Measurements from ENCODE around the gene KRT40.
"Not testable (repeated sequence)": the region's sequence is repeated elsewhere in the genome, so short reads cannot be mapped to it uniquely, and the experiment has no call there.

KRT40 gene

DNA sequence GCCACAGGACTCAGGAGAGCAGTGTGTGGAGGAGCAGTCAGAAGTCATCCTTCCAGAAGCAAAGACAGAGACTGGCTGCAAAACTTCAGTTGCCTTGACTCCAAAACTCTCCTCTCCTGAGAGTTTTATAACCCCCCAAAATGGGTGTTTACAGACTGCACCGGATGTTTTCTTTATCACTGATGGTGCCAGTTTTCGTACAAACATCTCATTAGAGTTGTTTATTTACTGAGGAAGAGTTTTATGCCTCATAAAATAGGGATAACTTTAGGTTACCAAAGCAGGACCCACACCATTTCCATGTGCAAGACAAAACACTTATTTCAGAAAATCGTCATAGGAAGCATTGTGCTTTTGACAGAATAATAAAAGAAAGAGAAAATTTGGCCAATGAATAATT lies at the start of gene KRT40:
Gene KRT40, minus strand, starts transcription at position 101 of the 400 bp plus-strand sequence. Its CDS starts 53 bp downstream, at position 48.
- no peak for DNase-seq

DNA sequence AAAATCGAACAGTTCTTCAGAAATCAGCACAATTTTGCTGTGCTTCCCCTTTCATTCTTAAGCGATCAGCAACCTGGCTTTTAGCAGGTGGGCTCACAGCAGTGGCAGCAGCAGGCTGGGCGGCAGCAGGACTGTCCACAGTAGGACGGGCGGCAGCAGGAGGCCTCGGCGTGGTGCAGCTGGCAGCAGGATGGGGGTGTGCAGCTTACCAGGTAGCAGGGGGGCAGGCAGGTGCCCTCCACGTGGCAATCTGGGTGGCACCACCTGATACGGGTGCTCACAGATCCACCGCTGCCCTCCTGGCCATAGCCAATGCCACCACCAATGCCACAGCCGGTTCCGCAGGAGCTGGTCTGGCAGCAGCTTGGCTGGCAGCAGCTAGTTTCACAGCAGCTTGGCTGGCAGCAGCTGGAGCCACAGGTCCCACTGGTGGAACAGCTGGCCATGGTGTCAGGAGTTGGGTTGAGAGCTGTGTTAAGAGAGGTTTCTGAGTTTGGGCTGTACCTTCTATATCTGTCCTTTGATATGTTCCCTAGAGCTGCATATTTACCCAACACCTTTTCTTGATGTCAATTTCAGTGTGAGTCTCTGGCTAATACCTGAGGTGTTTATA lies 45.6 kb upstream of the KRT40 start, which contains the start of gene KRTAP1-4:
Gene KRTAP1-4, minus strand, starts transcription at position 563 of the 613 bp plus-strand sequence. Its CDS starts 117 bp downstream, at position 446.
- no peak for DNase-seq

DNA sequence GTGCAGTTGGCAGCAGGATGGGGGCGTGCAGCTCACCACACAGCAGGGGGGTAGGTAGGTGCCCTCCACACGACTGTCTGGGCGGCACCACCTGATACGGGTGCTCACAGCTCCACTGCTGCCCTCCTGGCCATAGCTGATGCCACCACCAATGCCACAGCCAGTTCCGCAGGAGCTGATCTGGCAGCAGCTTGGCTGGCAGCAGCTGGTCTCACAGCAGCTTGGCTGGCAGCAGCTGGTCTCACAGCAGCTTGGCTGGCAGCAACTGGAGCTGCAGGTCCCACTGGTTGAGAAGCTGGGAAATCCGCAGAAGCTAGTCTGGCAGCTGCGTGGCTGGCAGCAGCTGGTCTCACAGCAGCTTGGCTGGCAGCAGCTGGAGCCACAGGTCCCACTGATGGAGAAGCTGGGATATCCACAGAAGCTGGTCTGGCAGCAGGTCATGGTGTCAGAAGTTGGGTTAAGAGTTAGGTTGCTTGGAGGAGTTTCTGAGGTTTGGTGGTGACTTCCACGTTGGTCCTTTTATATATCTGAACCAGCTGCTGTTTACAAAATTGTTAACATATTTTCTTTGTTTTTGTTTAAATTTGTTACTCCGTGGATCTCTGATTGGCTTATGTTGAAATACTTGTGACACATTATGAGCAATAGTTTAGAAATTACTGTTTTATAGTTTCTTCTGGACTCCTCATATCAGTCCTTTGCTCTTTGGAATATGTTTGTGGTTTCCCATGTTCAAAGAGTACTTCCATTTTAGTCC lies 42.8 kb upstream of the KRT40 start, which contains the start of gene KRTAP1-5:
Gene KRTAP1-5, minus strand, starts transcription at position 494 of the 757 bp plus-strand sequence. Its CDS starts 53 bp downstream, at position 441.
- DNase-seq, result no peak

DNA sequence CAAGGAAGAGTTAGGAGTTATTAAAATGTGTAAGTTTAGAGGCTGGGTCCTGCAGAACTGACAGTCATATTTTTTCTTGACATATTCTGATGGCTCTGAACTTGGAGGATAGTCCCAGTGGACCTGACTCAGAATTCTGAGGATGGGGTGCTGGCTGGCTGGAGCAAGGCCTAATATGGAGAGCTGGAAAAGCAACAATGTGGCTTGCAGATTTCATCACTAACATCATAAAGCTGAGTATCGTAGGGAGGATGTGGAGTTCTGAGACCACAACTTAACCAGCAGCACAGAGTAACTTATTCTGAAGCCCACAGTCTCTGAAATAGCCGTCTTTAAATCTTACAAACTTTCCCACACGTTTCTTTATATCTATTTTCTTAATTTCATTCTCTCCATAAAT lies 40.6 kb upstream of the KRT40 start:
- DNase-seq, result no peak

DNA sequence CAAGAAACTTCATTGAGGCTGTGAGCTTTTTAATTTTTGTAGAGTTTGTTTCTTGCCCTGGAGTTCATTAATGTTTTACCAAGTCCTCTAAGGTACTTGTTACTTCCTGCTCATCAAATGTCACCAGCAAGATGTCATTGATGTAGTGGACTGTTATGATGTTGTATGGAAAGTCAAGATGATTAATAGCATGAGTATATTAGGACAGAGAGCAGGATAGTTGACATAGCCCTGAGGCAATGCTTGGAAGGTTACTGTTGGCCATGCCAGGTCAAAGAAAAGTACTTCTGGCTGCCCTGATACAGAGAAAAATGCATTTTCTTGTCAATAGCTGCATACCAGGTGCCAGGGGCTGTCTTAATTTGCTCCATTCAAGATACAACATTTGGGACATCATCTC lies 36.2 kb upstream of the KRT40 start:
- no peak for DNase-seq

DNA sequence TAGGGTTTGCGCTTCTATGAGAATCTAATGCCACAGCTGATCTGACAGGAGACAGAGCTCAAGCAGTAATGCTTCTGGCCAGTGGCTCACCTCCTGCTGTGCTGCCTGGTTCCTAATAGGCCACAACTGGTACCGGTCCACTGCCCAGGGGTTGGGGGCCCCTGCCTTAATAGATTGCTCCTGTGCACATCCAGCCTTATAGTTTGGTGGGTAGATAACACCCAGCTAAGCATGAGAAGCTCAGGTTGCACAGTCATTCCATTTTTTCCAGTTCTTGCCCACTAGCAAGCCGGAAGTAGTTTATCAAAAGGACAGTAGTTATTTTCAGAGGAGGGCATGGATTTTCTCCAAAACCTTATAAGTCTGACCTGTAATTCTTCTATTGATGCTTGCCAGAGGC lies 35.3 kb upstream of the KRT40 start:
- no peak for DNase-seq

DNA sequence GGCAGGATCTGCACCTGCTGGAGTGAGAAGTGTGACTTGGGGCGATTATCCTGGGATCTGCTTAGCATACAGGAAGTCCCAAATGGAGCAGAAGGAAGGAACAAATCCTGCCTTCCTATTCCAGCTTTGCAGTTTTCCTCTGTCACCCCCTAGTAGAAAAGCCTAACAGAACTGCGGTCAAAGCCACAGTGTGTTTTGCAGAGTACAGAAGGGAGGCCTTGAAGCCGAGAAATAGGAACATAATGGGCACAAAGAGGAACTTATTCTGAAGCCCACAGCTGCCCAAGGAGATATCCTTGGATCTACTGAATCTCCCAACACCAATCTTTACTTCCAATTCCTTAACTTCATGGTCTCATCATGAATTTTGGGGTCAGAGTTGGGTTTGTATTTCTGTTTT lies 34.4 kb upstream of the KRT40 start:
- no peak for DNase-seq

DNA sequence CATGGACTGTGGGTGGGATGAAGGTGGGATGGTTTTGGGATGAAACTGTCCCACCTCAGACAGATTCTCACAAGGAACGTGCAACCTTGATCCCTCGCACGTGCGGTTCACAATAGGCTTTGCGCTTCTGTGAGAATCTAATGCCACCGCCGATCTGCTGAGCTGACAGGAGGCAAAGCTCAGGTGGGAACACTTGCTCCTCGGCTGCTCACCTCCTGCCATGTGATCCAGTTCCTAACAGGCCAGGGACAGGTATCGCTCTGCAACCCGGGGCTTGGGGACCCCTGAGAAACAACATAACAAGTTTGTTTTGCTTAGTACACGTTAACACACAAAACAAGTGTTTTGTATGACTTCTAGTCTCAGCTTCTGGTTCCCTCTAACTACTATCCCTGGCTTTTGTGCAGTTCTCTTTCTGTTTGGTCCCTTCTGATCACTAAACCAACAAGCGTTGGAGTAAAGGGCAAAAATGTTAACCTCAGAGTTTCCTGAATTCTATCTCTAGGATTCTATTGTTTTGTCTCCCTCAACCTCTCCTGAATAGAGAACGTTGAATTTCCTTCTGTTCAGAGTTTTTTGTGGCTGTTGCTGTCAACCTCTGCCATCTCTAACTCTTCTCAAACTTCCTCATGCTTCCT lies 32.6 kb upstream of the KRT40 start:
- no peak for DNase-seq

DNA sequence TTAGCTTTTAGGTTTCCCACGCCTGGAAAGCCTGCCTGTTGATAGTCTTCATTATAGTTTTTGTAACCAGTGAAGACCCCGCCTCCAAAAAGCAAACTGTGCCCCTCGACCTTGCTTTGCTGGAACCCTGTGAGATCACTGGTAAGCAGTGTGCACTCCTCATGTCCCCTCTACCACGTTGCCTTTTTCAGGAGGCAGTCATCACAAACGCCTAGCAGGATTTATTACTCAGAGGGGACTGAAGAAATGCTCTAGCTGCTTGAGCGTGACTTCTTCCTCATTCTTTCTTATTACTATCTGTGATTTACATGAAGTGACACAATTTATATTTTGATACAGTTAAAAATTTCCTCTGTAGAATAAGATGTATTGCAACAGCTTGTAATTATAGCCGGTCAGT lies 31.3 kb upstream of the KRT40 start:
- DNase-seq, result no peak

DNA sequence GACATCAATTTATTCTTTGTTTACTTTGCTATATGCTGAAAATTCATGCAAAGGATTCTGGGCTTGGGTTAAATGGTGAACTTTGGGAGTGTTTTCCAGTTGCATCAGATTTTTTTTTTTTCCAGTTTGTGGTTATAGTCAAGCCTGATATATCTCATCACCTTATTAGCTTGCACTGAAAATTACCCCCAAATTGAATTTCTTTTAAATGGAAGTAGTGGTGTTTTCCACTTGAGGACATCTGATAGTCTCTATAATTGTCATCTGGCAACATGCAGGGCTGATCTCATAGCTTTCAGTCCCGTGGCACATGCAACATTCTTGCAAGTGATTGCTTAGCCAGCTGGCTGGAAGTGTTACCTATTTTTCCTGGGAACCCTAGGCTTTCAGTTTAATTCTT lies 29.5 kb upstream of the KRT40 start:
- no peak for DNase-seq

DNA sequence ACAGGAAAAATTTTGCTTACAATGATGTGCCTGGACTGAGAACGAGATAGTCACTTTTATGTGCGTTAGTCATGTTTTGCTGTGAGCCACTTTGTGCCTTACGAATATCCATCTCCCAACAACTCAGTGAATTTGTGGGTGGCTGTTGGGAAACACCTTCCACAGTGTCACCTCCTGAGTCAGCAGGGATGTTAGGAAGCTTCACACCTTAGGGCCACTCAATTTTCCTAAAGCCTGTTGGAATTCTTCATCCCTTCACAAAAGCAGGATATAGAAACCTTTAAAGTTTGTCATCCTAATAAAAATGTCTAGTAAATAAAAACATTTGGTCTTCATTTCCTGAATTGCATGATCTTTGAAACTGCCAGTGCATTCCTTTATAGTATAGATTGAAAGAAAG lies 29.1 kb upstream of the KRT40 start:
- DNase-seq, result no peak

DNA sequence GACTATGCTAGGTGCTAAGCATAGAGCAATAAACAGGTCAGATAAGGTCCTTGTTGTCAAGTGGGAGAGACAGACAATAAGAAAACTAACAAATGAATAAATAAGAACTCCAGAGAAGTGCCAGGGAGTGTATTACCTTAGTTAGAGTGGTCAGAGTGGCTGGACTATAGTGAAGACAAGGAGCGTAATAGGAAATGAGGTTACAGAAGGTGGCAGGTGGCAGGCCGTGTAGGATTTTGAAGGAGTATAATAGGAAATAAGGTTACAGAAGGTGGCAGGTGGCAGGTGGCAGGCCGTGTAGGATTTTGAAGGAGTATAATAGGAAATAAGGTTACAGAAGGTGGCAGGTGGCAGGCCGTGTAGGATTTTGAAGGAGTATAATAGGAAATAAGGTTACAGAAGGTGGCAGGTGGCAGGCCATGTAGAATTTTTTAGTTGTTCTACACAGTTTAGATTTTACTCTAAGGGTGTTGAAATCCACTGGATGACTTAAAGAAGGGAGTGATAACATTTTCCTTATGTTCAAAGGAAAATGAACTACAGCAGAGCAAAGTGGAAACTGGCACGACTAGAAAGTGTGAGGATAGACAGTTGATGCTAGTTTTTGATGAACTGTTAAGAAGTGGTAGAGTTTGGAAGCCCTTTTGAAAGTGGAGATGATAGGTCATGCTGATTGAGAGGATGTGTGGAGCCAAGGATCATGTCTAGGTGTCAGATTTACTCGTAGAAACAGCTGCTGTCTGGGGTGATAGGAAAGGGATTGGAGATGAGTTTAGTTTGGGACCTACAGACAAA lies 28.4 kb upstream of the KRT40 start:
- no peak for DNase-seq

DNA sequence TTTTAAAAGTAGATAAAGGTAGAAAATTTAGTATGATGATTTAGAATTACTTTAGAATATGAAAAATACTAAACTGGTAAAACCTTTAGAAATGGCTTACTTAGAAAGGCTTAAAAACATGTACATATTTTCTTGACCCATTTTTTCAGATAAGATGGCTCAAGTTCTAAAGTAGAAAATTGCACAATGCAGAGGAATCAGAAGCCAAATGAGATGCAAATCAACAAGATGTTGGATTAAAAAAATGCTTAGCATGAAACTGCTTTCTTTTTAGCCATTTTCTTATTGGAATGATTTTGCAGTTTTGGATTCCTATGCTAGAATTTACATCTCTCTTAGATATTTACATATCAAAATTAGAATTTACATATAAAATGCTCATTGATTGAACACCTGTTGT lies 26.3 kb upstream of the KRT40 start:
- DNase-seq, result no peak

DNA sequence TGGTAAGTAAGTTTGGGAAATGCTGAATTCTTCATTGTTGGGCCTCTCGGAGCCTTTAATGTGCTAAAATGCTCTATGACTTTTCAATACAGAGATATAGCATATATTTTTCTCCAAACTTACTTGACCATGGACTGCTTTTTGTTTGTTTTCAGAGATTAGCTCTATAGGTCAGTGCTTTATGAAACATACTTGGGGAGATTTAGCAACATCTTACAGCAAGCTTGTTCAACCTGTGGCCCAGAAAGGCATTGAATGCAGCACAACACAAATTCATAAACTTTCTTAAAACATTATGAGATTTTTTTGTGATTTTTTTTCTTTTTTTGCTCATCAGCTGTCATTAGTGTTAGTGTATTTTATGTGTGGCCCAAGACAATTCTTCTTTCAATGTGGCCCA lies 25.8 kb upstream of the KRT40 start:
- DNase-seq, result no peak

DNA sequence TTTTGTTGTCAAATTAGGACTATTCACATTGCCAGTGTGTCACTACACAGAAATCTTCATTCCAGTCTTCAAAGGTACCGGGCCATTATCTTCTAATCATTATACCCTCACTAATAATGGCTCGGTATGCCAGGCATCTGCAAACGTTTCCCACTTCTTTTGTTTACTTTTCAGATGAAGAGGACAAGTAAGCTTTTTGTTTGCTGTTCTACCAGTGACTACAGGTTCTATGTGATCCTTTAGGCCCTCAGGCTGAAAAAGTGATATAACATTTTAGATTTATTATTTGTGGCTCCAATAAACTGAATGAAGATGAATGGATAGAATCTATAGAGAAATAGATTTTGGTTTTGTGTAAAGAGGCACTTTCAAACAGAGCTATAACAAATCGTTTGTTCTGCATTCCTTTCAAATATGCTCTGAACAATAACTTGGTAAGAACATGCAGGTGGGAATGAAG lies 25.2 kb upstream of the KRT40 start:
- no peak for DNase-seq

DNA sequence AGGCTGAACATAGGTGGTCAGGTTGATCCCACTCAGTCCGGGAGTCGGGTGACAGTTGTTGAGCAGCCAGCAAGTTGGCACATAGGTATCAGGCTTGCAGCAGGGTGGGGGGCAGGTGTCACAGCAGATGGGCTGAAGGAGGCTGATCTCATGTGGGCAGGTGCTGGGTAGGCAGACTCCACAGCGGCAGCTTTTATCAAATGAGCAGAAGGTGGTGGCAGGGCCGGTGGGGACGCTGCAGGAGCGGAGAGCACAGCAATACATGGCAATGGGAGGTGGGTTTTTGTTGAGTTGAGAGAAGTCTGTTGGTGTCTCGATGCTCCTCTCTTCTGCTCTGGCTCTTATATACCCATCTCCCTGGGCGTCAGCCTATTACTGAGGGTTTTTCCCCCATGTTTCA lies 24.7 kb upstream of the KRT40 start, which contains the start of gene KRTAP3-1:
Gene KRTAP3-1, minus strand, starts transcription at position 318 of the 400 bp plus-strand sequence. Its CDS starts 54 bp downstream, at position 264.
- DNase-seq, result no peak

DNA sequence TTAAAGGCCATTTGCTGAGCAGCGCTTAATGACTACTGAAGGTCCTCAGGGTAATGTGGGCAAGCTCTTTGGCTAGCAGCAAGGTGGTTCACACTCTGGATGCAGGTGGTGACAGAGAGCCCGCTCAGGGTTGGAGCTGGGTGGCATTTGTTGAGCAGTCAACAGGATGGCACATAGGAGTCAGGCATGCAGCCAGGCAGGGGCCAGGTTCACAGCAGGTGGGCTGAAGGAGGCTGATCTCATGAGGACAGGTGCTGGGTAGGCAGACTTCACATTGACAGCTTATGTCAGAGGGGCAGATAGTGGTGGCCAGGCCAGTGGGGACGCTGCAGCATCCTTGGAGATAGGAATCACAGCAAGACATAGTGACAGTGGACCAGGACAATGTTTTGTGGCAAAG lies 20.3 kb upstream of the KRT40 start:
- DNase-seq, result no peak

DNA sequence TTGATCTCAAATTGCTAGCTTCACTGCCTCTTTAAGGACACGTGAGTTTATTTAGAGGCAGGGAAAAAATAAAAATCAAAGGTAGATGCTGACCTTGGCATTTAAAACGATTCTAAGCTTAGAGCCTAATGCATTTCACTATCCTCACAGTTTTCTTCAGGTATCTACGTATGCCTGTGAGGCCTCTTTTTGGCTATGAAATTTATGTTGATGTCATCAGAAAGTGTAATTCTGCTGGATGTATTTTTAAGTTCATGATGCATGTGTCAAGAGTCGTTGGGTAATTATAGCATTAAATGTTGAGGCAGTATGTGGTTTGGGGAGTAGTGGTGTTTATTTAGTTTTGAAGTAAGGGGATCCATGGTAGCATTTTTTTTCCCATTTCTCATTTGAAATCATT lies 19.8 kb upstream of the KRT40 start:
- no peak for DNase-seq

DNA sequence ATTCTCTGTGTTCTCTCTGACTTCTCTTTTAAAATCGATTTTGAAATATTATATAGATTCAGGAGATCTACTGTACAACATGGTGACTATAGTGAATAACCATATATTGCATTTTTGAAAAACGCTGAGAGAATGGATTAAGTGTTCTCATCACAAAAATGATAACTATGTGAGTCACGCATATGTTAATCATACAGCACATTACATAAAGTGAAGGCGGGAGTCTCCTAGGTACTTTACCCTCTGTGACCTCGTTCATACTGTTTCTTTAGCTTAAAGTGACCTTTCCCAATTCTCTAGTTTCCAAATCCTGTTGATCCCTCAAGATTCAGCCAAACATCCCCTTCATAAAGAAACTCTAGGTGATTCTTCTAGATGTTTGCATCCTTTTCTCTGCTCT lies 18.7 kb upstream of the KRT40 start:
- DNase-seq, result no peak

DNA sequence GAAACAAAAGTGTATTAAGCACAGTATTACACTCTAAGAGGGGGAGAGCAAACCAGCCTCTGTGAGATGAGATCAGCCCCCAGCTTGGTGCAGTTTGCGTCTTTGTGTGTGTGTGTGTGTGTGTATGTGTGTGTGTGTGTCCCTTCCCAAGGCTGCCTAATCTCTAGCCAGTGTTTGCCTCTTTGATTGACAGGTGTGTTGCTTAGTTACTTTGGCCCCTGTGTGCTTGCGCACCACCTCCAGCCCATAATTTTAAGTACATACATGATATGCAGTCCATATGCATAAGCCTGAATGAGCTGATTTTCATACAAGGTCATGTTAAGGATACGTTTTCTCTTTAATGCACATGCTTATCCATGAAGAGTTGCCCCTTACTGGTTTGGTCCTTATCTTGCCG lies 17.7 kb upstream of the KRT40 start:
- no peak for DNase-seq

DNA sequence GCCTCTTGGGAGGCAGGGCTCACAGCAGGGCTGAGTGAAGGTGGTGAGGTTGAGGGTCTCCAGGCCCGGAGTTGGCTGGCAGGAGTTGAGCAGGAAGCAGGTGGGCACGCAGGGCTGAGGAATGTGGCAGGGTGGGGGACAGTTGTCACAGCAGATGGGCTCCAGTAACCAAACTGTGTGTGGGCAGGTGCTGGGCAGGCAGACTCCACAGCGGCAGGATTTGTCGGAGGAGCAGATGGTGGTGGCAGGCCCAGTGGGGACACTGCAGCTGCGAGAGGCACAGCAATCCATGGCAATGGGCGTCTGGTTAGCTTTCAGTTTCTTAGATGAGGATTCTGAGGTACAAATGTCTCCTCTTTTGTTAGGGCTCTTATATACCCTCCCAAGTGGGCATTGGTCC lies 15.4 kb upstream of the KRT40 start, which contains the start of gene KRTAP3-2:
Gene KRTAP3-2, minus strand, starts transcription at position 344 of the 400 bp plus-strand sequence. Its CDS starts 53 bp downstream, at position 291.
- not testable (repeated sequence) for DNase-seq

DNA sequence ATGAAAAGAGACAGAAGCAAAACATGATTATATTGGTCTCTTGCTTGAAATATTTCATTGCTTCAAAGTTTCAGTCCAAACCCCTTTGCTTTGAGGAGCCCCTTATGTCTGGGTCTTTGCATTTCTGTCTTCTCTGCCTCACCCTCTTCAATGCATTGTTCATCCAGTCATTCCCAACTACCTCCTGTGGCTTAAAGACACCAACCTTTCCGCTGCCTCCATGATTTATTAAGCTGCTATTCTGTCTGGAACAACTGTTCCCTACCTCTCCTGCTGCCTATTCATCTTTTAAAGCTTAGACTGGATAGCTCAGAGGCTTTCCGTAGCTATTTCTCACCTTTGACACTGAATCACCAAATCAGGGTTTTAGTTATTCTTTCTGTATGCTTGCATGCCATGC lies 13.2 kb upstream of the KRT40 start:
- DNase-seq, result no peak

DNA sequence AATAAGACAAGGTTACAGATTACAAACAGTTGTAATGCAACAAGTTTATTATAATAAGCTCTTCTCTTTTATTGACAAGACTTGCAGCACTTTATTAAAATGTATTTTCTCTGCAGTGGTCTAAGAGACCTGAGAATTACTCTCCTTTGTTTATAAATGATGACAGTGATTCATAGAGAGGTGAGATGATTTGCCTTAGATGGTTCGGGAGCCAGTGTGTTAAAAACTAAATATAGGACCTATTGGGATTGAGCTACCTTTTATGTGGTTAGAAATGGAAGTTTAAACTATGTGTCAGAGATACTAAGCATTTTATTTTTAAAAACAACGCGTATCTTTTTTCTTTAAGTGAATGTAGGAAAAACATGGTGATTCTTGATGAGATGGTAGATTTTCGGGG lies 12.7 kb upstream of the KRT40 start:
- DNase-seq, result no peak

Measured in stimulated activated CD4-positive, alpha-beta T cell treated with anti-CD3 and anti-CD28 coated beads, Interleukin-4, amount 100 ng/mL, for 4 hours (primary cell).